Stomach (tissue), 9 donors: Measurements from ENCODE around the gene TBC1D5. TPM values are rescaled to one million over a fixed set of nuclear protein-coding genes. Genes with fewer than 3 reads are reported as not detected.

ENCODE experiments used
- DNase-seq, 2 donors: peaks; one replicate each; pipeline versions ENCODE4 v3.0.0 to v3.0.0-alpha.2; 2013 to 2019
- H3K27ac ChIP-seq, 5 donors: fragments of 200-600 bp in 4 of 5; sonication (generic) in 4 of 5; one replicate each; pipeline ENCODE4 v1.5.1; 2013 to 2019; ENCODE audit warnings: mild to moderate bottlenecking in 1 of 5, moderate library complexity in 1 of 5
- H3K27me3 ChIP-seq, 3 donors: fragments of 200-600 bp; sonication (generic); one replicate each; pipeline ENCODE4 v1.5.1; 2017 to 2019; ENCODE audit warnings: mixed run types in 1 of 3
- H3K36me3 ChIP-seq, 4 donors: fragments of 200-600 bp; sonication (generic); 1 replicate in 3 of 4; 2 replicates in 1 of 4; pipeline ENCODE4 v1.5.1; 2016 to 2019
- H3K4me1 ChIP-seq, 4 donors: fragments of 200-600 bp; sonication (generic); one replicate each; pipeline ENCODE4 v1.5.1; 2016 to 2019
- H3K4me3 ChIP-seq, 4 donors: fragments of 200-600 bp; sonication (generic) in 3 of 4; one replicate each; pipeline ENCODE4 v1.5.1; 2016 to 2019; ENCODE audit warnings: mild to moderate bottlenecking in 1 of 4
- H3K9me3 ChIP-seq, 4 donors: fragments of 200-600 bp; sonication (generic); one replicate each; pipeline ENCODE4 v1.5.1; 2016 to 2019
- CTCF ChIP-seq, 7 experiments: fragments of 450-650 bp in 4 of 7; fragments of 200-600 bp in 3 of 7; sonication (generic) in 3 of 7; IDR thresholded peaks; one replicate each; pipeline ENCODE4 v1.5.1; 2016 to 2019; ENCODE audit warnings: antibody characterized with exemption in 7 of 7, control low read depth in 2 of 7, mild to moderate bottlenecking in 1 of 7
- EP300 ChIP-seq: sonication (generic); formaldehyde crosslinking; IDR thresholded peaks from one replicate; pipeline ENCODE4 v1.6.1; 2017; ENCODE audit warnings: antibody characterized with exemption
- POLR2A ChIP-seq, 4 donors: fragments of 450-650 bp; IDR thresholded peaks; one replicate each; pipeline ENCODE4 v1.6.1; 2016; ENCODE audit warnings: antibody characterized with exemption in 4 of 4, control low read depth in 2 of 4, mild to moderate bottlenecking in 1 of 4, moderate library complexity in 1 of 4
- POLR2AphosphoS5 ChIP-seq, 3 donors: sonication (generic); formaldehyde crosslinking; IDR thresholded peaks; one replicate each; pipeline ENCODE4 v1.6.1; 2016; ENCODE audit warnings: antibody characterized with exemption in 3 of 3
- WGBS, 5 donors: extraction: QIAGEN DNeasy Blood & Tissue Kit in 3 of 5; methylation state at CpG; one replicate each; pipeline versions ENCODE4 v1.1.5 to v1.1.7; 2013 to 2018; 5-methylcytosine and 5-hydroxymethylcytosine counted together
- intact Hi-C: fragments of 100-400 bp; cut with DNase I; formaldehyde crosslinking; loops from one replicate; pipeline ENCODE4 v1.15.1; 2023; ENCODE audit warnings: low total_unique reads
- polyA plus RNA-seq, 3 donors: library from polyadenylated mRNA; stranded (reverse); fragments of 200-250 nt; gene quantifications; one replicate each; pipeline ENCODE4 v1.2.3, GENCODE V29; 2013
- total RNA-seq, 5 donors: library from RNA; depleted of rRNA; stranded (reverse); fragments of >200 nt; gene quantifications; one replicate each; pipeline versions ENCODE4 v1.1.0 to v1.2.3, GENCODE V29; 2014 to 2016
- donor health status: healthy with polysubstance abuse.
- donor health status: Bipolar disorder and iron deficiency.
- donor health status: healthy.

TBC1D5 gene
- total and polyA plus RNA-seq, 8 donors = 4.7 to 75.1 (median 32.0) TPM

DNA sequence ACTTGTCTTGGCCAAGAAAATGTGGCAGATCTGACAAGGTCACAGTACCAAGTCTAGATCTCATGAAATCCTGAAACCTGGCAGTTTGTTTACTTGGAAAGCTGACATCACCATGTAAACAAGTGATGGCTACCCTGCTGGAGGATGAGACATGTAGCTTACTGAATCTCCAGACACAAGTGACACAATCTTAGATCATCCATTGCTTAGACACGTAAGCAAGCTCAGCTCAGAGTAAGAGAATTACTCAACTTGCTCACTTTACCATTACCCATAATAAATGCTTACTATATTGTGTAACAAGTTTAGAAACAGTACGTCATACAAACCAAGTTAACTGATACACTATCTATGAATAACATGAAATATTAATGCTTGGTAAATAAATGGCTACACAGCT, 263.8 kb downstream of the TBC1D5 start:
- no peak overlapping the region for H3K27ac ChIP-seq
- H3K4me3 ChIP-seq = no peak overlapping the region
- DNase-seq = no peak
- H3K9me3 ChIP-seq = no peaks in the 10 kb centered on the region
- H3K27me3 ChIP-seq = no peaks in the 10 kb centered on the region
- TF ChIP-seq EP300 (no peak), POLR2AphosphoS5 (IDR thresholded peaks at IDR 0.05) (no peak), POLR2A (IDR thresholded peaks at IDR 0.05) (no peak), CTCF (IDR thresholded peaks at IDR 0.05) (no peak)
- intact Hi-C loops = no loop called here
- H3K36me3 ChIP-seq = peaks cover 0 to 17% (median 10%) of the 10 kb centered on the region in 4 donors
- no peaks in the 10 kb centered on the region for H3K4me1 ChIP-seq
- WGBS, 5 donors = 40 to 72% (median 44%) methylated on average over 2 of the region's 2 CpGs

- Histone ChIP-seq H3K9me3 (no peaks in the 10 kb centered on the region), H3K4me1 (no peaks in the 10 kb centered on the region), H3K36me3 (no peaks in the 10 kb centered on the region), H3K27me3 (no peaks in the 10 kb centered on the region), H3K27ac (no peak overlapping the region), H3K4me3 (no peak overlapping the region)
- TF ChIP-seq POLR2A (IDR thresholded peaks at IDR 0.05) (no peak), POLR2AphosphoS5 (IDR thresholded peaks at IDR 0.05) (no peak), CTCF (IDR thresholded peaks at IDR 0.05) (no peak), EP300 (no peak)
- intact Hi-C loops = no loop called here
- no peak for DNase-seq
Measured at GRCh38 chr3:17473761-17474160, 268.7 kb downstream of the TBC1D5 start.

DNA sequence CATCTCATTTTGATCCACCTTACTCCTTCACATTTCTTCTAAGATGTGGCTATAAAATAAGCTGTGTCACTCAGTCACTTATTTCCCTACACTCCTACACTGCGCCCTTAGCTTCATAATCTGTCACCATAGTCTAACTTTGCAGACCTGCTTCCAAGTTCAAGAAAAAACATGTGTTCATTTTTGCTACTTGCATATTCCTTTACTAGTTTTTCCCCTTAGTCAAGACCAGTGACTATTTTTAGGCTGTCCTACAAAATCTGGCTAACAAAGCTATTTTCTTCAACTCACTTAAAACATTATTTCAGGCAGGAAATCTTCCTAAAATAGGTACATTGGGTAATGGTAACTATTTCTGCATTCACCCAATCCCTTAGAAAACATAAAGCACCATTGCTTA, 272.5 kb downstream of the TBC1D5 start:
- H3K27ac ChIP-seq = no peak overlapping the region
- 89 to 100% (median 95%) methylated on average over 1 of the region's 1 CpG for WGBS, 5 donors
- TF ChIP-seq POLR2A (IDR thresholded peaks at IDR 0.05) (no peak), CTCF (IDR thresholded peaks at IDR 0.05) (no peak)
- H3K36me3 ChIP-seq = no peaks in the 10 kb centered on the region
- DNase-seq = no peak
- no peaks in the 10 kb centered on the region for H3K4me1 ChIP-seq
- intact Hi-C loops = no loop called here
- no peak overlapping the region for H3K4me3 ChIP-seq
- H3K9me3 ChIP-seq = no peaks in the 10 kb centered on the region
- no peaks in the 10 kb centered on the region for H3K27me3 ChIP-seq

- intact Hi-C loops = no loop called here
- H3K36me3 ChIP-seq = no peaks in the 10 kb centered on the region
- TF ChIP-seq CTCF (IDR thresholded peaks at IDR 0.05) = no peak
- TF ChIP-seq POLR2AphosphoS5 (IDR thresholded peaks at IDR 0.05) = no peak
- no peak for TF ChIP-seq EP300
- no peak for TF ChIP-seq POLR2A (IDR thresholded peaks at IDR 0.05)
Measured at GRCh38 chr3:17469520-17469919, 272.9 kb downstream of the TBC1D5 start.

GRCh38 chr3:17466028-17466427, 276.4 kb downstream of the TBC1D5 start:
- no peaks in the 10 kb centered on the region for H3K9me3 ChIP-seq
- intact Hi-C loops = no loop called here
- no peak overlapping the region for H3K4me3 ChIP-seq
- no peak overlapping the region for H3K27ac ChIP-seq
- WGBS, 5 donors = 94 to 99% (median 96%) methylated on average over 4 of the region's 4 CpGs
- TF ChIP-seq EP300 (no peak), POLR2AphosphoS5 (IDR thresholded peaks at IDR 0.05) (no peak), POLR2A (IDR thresholded peaks at IDR 0.05) (no peak), CTCF (IDR thresholded peaks at IDR 0.05) (no peak)
- no peak for DNase-seq
- no peaks in the 10 kb centered on the region for H3K27me3 ChIP-seq
- no peaks in the 10 kb centered on the region for H3K36me3 ChIP-seq
- no peaks in the 10 kb centered on the region for H3K4me1 ChIP-seq

More at GRCh38 chr3:17469520-17469919, 272.9 kb downstream of the TBC1D5 start:
- no peak overlapping the region for H3K4me3 ChIP-seq
- 84 to 98% (median 93%) methylated on average over 3 of the region's 3 CpGs for WGBS, 5 donors
- H3K27ac ChIP-seq = no peak overlapping the region
- DNase-seq = no peak
- H3K27me3 ChIP-seq = no peaks in the 10 kb centered on the region
- H3K4me1 ChIP-seq = no peaks in the 10 kb centered on the region
- H3K9me3 ChIP-seq = no peaks in the 10 kb centered on the region
